COLO668 (cell line): Measurements from ENCODE around the gene RGL4.

Experiments
- DNase-seq: peaks from one replicate; lab custom pipeline; 2025; ENCODE audit not compliant: unreplicated experiment; lab: John Stamatoyannopoulos, UW

RGL4 gene

DNA sequence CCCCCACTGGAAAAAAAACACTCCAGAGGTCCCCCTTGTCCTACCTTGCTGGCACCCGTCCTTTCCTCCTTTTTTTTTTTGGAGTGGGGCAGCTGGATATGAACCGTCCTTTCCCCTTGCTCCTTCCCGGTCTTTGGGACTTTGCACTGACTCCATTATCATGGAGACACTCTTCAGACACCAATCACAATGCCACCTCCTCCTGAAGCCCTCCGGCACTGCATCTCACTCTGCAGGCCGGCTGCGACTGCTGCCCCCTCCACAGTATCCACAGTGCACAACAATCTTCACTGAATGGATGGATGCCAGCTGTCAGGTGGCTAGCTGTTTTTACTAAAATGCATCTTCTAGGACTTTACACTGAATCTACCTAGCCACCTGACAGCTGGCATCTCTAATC lies 12.7 kb upstream of the RGL4 start:
- no peak for DNase-seq

GRCh38 chr22:23681026-23681809 lies 9.6 kb upstream of the RGL4 start:
- DNase-seq = no peak

DNA sequence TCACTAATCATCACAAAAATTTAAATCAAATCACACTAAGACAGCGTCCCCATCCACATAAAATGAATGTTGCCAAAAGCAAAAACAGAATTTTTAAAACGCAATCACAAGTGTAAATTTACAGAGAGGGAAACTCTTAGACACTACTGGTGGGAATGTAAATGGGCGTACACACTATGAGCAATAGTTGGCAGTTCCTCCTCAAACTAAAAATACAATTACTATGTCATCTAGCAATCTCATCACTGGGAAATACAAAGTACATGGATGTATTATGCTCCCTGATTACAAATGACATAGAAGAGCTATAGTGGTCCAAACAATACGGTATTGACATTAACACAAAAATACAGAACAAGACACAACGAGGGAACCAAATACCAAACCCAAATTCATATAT lies 8.7 kb upstream of the RGL4 start:
- DNase-seq = no peak

GRCh38 chr22:23682827-23683355 lies 7.9 kb upstream of the RGL4 start:
- DNase-seq = no peak

GRCh38 chr22:23683545-23683944 lies 7.3 kb upstream of the RGL4 start:
- no peak for DNase-seq

- DNase-seq = no peak
These were observed 6.8 kb upstream of the RGL4 start for GRCh38 chr22:23684026-23684425.

- no peak for DNase-seq
These were observed 6.2 kb upstream of the RGL4 start for GRCh38 chr22:23684561-23685031.

- DNase-seq = no peak
These were observed 5.5 kb upstream of the RGL4 start for GRCh38 chr22:23685205-23685784.

DNA sequence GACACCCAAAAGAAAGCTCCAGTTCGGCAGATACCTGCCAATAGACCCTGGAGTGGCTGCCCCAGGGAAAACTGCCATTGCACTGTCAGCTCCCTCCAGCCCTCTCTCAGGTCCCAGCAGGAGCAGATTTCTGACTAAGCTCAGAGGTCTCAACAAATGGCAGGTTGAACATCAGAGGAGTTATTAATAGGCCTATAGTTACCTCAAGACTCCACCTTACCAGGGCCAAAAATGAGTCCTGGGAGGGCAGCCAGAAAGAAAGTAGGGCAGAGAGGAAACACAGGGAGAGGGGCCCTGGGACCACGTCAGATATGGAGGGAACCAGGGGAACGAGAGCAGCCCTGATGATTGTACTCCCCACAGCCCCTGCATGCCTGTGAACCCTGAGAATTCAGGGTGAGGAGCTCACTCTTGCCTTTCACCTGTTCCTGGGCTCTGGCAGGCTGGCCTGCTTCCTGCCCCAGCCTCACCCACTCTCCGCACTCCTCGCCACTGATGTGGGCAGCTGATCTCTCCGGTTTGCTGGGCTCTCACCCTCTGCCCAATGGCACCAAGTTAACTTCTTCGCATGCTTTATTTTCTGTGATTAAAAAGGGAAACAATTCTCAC lies 4.3 kb upstream of the RGL4 start:
- DNase-seq = no peak

- DNase-seq = no peak
These were observed 2.7 kb upstream of the RGL4 start for GRCh38 chr22:23688121-23688520.

DNA sequence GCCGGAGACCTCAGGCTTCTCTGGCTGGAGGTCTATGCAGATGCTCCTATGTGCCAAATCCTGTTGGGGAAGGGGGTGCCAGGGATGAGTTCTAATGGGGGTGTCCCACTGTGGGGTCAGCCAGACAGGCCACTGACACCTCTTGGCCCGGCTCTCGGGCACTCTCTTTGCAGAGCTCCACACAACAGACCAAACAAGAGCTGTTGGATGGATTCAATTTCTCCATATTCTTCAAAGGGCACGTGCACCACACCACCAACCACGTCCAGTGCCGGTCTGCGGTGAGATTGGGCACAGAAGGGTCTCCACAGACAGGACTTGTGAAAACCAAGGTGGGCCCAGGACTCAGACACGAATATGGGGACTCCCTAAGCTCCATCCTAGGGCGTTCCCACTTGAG lies 2.2 kb upstream of the RGL4 start:
- no peak for DNase-seq

GRCh38 chr22:23689414-23689813 lies 1.4 kb upstream of the RGL4 start:
- DNase-seq = no peak

DNA sequence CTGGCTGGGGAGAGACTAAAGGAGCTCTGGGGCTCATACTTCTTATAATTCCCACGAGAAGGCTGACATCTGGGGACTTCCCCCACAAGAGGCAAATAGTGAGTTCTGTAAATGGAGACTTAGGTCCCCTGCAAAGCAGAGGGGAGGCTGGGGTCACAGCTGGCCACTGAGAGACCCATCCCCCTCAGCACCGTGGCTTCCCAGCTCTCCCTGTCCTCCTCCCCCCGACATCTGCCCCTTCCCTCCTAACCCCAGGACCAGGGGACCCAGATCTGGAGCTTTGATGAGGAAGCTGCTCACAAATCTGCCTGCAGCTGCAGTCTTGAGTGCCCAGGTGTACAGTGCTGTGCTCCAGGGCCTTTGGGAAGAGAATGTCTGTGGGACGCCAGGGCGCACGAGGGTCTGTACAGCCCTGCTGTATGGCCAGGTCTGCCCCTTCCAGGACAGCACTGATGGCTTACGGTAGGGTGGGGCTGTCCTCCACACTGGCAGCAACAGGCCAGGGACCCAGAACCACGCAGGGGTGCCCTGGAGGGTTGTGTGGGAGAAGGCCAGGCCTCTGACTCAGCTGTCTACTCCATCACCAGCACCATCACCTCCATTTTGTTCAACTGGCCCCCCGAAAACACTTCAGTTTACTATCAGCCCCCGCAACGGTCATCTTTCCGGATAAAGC lies 1.1 kb downstream of the RGL4 start:
- DNase-seq = no peak

DNA sequence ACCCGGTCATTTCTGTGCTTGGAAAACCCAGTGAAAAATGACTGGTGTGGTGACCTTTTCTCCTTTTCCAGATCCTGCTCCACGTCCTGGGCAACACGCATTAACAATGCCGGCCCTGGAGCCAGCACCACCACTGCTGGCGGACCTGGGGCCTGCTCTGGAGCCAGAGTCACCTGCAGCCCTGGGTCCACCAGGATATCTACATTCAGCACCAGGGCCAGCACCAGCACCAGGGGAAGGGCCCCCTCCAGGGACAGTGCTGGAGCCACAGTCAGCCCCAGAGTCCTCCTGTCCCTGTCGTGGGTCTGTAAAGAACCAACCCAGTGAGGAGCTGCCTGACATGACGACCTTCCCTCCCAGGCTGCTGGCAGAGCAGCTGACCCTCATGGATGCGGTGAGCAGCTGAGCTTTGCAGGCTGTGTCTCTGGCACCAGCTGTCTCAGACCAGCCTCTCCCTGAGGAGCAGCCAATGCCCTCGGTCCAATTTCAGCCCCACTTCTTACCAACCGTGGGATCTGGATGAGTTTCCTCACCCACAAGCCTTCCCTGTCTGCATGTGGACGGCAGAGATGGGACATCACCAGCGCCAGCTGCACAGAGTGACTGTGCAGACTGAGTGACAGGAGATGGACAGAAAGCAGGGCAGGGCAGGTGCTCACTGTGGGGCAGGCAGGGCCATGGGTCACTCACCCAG lies 1.9 kb downstream of the RGL4 start:
- no peak for DNase-seq

GRCh38 chr22:23693979-23694680 lies 3.3 kb downstream of the RGL4 start:
- no peak for DNase-seq

- DNase-seq = no peak
These were observed 4.3 kb downstream of the RGL4 start for GRCh38 chr22:23695141-23695540.

- no peak for DNase-seq
These were observed 4.9 kb downstream of the RGL4 start for GRCh38 chr22:23695571-23696325.

- no peak for DNase-seq
These were observed 5.6 kb downstream of the RGL4 start for GRCh38 chr22:23696326-23696851.
